Lower leg skin (tissue), 3 donors: ENCODE data around the gene NABP1.

Source experiments
- POLR2A ChIP-seq, 2 donors: fragments of 450-650 bp; IDR thresholded peaks; one replicate each; pipeline ENCODE4 v1.6.1; 2016 to 2017; ENCODE audit warnings: antibody characterized with exemption in 2 of 2, mild to moderate bottlenecking in 1 of 2, moderate library complexity in 1 of 2
- TF ChIP-seq, protein P1 (sequence below), 3 donors: fragments of 450-650 bp; IDR thresholded peaks; one replicate each; pipeline ENCODE4 v1.5.1; 2016; ENCODE audit warnings: antibody characterized with exemption in 3 of 3, mild to moderate bottlenecking in 3 of 3, moderate library complexity in 2 of 3

DNA sequence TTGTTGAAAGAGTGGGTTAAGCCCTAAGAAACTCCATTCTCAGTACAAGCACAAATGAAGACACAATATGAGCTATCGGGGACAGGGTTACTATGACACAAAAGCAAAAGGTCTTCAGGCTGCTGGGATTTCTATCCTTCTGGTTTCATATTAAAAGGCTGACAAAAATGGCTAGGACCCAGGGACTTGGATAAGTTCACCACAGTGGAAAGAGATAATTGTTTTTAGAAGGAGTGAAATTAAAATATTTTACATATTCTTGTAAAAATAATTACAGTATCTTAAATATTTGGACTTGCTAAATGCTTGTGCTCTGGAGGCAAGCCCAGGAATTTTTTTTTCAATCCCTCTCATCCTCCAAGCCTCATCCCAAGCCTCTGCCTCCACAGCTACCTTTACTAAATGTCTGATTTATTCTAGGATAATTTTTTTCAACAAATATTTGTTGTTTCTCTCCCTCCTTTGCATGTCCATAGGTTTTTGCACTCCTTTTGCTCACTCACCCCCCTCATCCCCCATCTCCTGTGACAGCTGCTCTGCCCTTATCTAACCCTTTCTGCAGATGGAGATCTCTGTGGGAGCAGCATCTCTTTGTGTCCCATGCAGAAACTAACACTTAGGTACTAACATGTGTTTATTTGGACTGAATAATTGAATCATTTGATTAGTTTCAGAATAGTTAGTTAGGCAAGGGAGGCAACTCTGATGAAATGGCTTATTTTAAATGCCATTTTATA, 47.8 kb upstream of the NABP1 start:
- no peak for TF ChIP-seq POLR2A (IDR thresholded peaks at IDR 0.05)
- TF ChIP-seq, protein P1, sequence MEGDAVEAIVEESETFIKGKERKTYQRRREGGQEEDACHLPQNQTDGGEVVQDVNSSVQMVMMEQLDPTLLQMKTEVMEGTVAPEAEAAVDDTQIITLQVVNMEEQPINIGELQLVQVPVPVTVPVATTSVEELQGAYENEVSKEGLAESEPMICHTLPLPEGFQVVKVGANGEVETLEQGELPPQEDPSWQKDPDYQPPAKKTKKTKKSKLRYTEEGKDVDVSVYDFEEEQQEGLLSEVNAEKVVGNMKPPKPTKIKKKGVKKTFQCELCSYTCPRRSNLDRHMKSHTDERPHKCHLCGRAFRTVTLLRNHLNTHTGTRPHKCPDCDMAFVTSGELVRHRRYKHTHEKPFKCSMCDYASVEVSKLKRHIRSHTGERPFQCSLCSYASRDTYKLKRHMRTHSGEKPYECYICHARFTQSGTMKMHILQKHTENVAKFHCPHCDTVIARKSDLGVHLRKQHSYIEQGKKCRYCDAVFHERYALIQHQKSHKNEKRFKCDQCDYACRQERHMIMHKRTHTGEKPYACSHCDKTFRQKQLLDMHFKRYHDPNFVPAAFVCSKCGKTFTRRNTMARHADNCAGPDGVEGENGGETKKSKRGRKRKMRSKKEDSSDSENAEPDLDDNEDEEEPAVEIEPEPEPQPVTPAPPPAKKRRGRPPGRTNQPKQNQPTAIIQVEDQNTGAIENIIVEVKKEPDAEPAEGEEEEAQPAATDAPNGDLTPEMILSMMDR (IDR thresholded peaks at IDR 0.05) = no peak
